HPDE6-E6E7 (cell line): ENCODE results near the gene WWOX.
"Not testable (repeated sequence)": the region's sequence is repeated elsewhere in the genome, so short reads cannot be mapped to it uniquely, and the experiment has no call there.

Experiments used
- DNase-seq: peaks from one replicate; pipeline ENCODE4 v3.0.0; 2011; ENCODE audit warnings: missing footprints; ENCODE audit errors: extremely low spot score

Gene WWOX

DNA sequence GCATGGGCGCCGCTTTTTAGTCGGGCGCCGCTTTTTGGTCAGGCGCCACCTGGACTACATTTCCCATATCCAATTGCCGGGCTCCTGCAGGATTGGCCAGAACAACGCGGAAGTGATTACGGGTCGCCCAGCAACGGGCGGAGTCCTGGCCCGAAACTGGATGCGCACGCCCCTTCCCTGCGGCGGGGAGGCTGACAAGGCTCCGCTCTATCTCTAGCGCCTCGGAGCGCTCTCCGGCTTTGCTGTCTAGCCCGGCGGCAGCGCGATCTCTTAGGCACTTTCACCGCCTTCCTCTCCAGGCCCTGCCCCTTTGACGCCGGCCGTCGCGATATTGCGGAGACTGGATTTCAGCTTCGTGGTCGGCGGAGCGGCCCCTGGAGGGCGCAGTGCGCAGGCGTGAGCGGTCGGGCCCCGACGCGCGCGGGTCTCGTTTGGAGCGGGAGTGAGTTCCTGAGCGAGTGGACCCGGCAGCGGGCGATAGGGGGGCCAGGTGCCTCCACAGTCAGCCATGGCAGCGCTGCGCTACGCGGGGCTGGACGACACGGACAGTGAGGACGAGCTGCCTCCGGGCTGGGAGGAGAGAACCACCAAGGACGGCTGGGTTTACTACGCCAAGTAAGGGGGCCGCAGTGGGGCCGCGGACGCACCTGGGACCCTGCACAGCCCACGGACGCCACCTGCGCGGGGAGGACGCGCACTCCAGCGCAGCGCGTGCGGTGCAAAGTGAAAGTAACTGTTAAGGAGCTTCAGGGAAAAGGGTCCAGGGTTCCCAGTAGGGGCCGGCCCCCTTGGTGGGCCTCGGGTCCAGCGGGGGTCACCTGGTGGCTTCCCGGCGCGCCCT, at the start of gene WWOX:
WWOX (plus strand) TSS at position 384 of the 841 bp plus-strand sequence.
- peak; percentile 97 for DNase-seq

GRCh38 chr16:78050734-78051400, 48.6 kb upstream of the WWOX start:
- DNase-seq: no peak

DNA sequence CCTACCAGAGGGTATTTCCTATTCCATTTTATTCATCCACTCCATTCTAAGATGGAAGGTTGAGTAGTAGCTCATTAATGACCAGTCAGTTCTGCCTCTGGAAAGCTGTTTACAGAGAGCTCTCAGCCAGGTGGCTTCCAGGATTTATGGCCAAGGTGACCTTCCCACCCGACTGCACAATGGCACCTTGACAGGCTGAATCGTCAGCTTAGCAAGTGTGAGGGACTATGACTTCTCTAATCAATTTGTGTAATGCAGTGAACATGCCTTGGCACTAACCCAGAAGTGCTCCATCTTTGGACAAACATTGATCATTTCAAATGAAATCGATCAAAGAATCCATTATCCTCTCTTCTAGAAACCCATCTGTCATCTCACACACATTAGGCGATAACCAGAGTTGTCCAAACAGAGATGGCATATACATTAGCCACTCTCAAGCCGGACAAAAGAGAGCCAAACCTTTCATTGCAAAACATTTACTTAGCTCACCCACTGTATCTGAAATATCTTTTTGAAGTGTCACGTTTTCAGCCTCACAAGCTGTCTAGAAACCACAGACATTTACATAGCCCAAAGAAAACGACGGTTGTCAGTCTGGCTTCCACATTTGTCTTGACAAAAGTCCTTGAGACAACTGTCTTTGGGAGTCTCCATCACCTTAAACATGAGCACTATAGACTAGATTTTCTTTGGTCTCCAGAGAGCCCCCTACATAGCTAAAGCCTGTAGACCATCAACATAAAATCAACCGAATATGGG, 41.5 kb upstream of the WWOX start:
- no peak for DNase-seq

DNA sequence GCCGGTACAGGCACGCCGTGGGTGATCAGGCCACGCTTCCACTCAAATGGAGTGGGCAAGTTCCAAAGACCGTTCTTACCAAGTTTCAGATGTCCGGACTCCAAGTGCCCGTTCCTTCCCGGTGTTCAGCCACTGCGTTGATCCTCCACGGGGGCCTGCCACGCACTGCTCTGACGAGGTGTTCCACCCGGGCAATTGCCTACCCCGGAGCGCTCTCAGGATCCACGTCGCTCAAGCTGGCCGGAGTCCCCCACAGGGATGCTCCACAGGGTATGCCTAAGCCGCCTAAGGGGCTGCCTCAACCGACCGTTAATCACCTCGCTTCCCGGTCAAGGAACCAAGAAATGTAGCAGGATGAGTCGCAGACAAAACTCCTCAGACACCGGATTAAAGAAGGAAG, 39.6 kb upstream of the WWOX start:
- DNase-seq: not testable (repeated sequence)

- no peak for DNase-seq
These were observed 39.2 kb upstream of the WWOX start for GRCh38 chr16:78060295-78060694.

- DNase-seq: no peak
These were observed 38.6 kb upstream of the WWOX start for GRCh38 chr16:78060809-78061208.

DNA sequence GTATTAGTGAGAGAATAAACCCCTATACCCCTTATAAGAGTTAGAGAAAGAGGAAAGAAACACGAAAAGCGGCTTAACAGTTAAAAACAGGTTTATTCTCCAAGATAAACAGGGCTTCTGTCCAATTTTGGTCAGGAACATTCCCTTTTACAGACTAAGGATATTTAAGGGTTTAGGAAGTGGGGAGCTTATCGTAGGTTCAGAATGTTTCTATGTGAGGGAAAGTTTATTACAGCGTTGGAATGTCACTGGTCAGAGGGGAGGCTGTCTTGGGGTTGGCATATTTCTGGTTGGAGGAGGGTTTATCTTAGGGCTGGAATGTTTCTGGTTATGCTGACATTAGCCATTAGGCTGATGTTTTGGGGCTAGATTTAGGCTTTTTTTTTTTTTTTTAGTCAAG, 34.1 kb upstream of the WWOX start:
- no peak for DNase-seq

DNA sequence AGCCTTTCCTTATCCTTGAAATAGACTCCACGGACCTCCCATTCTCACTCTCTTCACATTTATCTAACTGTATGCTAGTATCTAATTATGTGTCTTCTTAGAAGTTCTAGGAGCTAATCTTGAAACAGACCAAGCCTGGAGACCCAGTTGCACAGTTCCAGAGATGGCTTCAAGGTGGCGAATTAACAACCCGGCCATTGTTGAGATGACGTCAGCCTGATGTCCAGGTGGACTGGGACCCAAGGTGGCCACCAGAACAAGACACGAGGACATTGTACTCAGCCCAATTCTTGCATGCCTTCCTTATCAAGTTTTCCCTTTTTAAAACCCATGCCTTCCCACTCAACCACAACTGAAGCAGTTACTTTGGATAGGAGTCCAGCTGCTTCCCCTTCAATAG, 29.5 kb upstream of the WWOX start:
- no peak for DNase-seq

DNA sequence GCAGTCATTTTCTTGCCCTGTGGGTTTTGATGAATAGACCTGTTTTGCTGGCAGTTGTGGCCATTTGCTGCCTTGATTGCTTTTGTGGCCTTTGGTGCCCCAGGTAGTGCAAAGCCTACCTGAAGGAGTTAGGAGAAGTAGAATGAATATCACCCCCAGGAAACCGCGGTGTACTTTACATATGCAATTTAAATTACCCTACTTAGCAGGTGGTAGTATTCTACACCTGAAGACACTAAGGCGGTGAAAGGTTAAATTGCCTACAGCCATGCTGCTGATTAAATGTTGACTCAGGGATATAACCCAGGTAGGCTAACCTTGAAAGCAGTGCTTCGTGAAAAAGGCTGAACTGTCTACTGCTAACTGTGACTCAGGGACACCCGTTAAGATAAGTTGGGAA, 27.2 kb upstream of the WWOX start:
- no peak for DNase-seq

DNA sequence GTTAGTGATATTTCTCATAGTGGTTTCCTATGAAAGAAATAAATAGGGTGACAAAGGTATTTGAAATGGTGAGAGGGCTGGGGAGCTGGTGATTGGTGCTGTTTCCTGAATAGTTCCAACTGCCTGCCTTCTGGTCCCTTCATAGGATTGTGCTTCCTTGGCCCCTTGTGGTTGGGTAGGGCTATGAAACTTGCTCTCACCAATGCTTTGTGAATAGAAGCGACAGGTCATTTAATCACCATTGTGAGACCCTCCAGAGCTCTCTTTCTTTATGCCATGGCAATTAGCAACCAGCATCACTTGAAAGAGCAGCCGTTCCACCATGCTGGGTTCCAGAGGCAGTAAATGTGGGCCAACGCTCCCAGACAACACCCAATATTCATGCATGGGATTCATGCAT, 23.7 kb upstream of the WWOX start:
- DNase-seq: no peak

GRCh38 chr16:78081341-78081740, 18.1 kb upstream of the WWOX start:
- no peak for DNase-seq

- DNase-seq: no peak
These were observed 8.0 kb upstream of the WWOX start for GRCh38 chr16:78091419-78091818.

DNA sequence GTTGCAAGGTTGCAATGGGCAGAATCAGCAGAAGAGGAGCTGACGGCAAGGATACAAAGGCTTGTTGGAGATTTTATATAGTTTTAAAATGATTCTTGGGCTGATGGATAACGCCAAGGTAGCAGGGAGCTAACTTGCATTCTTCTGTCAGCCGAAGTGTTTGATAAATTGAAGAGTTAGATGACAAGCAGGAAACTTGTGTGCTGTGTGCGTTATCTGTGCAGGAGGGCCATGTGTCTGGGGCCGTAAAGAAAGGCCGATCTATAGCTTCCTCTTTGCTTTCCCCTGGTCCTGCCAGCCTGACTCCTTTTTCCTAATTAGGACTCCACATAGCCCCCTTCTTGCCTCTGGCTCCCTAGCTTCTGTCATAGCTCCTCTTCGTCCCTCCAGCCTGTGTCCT, 6.7 kb upstream of the WWOX start:
- DNase-seq: no peak

GRCh38 chr16:78094166-78094565, 5.3 kb upstream of the WWOX start:
- DNase-seq: no peak

DNA sequence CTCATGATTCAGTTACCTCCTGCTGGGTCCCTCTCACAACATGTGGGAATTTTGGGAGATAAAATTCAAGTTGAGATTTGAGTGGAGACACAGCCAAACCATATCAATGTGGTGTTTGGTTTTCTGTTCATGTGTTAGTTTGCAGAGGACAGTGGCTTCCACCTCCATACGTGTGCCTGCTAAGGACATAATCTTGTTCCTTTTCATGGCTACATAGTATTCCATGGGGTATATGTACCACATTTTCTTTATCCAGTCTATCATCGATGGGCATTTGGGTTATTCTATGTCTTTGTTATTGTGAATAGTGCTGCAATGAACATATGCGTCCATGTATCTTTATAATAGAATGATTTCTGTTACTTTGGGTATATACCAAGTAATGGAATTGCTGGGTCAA, 4.5 kb upstream of the WWOX start:
- DNase-seq: no peak

DNA sequence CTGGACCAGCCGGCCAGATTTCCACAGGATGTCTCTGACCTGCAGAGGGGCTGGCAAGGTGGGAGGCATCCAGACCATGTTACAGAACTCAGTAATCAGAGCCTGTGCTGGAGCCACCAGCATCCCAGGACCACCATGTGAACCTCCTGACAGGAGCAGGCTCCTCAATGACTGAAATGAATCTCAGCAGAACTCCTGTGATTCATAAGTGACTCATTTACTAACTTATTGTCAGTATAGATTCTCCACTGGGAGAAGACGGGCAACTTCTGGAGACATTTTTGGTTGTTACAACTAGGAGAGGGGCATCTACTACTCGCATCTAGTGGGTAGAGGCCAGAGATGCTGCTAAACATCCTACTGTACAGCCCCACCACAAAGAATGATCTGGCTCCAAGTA, 3.1 kb upstream of the WWOX start:
- peak; percentile 34 for DNase-seq

DNA sequence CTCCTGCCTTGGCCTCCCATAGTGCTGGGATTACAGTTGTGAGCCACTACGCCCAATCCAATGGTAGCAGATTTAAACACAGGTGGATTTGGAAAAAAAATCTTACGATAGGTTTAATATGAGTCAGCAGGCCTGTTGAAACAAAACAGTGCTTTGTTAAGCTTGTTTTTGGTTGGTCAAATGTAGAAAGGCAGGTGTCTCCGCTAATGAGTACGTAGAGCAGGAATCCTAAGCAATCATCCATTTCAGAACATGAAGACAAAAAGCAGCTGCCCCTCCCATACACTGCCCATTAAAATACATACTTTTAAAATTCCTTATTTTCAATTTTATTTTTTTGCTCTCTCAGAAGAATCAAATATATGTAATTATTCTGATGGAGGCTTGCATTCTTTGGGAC, 1.9 kb upstream of the WWOX start:
- DNase-seq: peak; percentile 46

- no peak for DNase-seq
These were observed 1.4 kb upstream of the WWOX start for GRCh38 chr16:78098087-78098486.

DNA sequence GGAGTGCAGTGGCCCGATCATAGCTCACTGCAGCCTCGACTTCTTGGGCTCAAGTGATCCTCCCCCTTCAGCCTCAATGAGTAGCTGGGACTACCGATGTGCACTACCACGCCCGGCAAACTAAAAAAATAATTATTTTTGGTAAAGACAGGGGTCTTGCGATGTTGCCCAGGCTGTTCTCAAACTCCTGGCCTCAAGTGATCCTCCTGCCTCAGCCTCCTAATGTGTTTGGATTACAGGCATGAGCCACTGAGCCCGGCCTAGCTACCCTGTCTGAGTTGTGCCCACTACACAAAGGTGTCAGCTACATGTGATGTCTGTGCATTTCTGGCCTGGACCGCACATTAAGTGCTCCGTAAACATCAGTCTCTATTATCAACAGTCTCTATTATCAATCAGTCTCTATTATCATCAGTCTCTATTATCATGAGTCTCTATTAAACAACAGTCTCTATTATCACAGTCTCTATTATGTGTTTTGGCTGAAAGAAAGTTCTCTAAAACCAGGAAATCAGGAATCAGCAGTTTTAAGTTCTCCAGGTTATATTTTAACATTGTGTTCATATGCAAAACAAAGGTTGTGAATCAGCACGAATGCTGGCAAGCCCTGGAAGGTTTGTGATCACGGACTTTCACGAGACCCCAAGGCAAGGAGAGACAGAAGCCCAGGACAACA, 721 bp upstream of the WWOX start:
- DNase-seq: no peak

DNA sequence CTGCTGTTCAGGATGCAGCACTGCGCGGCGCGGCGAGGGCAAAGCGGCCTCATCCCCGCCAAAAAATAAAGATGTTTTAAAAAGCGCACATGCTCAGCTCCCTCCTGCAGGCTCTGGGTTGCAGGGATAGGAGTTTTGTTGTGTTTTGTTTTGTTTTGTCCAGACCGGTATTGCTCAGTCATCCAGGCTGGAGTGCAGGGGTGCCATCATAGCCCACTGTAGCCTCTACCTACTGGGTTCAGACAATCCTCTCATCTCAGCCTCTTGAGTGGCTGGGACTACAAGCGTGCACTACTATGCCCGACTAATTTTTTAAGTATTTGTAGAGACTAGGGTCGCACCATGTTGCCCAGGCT, 636 bp downstream of the WWOX start:
- DNase-seq: peak; percentile 39

DNA sequence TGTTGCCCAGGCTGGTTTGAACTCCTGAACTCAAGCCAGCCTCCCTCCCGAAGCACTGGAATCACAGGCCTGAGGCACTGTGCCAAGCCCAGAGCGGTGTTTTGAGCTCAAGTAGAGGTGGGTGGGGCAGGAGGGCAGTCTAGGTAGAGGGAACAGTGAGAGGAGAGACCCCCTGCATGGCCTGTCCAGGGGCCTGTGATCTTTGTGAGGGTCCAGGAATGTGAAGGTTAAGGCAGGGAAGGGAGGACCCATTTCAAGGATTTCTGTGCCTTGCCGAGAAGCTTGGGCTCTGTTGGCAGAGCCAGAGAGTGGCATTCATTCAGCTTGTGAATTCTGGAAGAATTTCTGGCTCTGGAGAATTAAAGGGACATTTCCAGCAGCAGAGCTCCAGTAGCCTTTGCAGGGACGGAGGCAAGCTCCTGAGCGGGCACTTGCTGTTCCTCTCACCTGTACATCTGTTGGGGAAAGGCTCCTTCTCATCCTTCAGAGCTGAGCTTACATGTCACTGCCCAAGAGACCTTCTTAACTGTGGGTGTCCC, 2.7 kb downstream of the WWOX start:
- DNase-seq: no peak

GRCh38 chr16:78102865-78103264, 3.4 kb downstream of the WWOX start:
- DNase-seq: no peak
